B cell (primary cell): Measurements from ENCODE around the gene CCNDBP1. TPM values are rescaled to one million over a fixed set of nuclear protein-coding genes. Genes with fewer than 3 reads are reported as not detected.

Source experiments
- ATAC-seq: fragments of 200-7000 bp; cut with Tn5 transposase; one replicate; pipeline ENCODE4 v1.10.0; 2021; ENCODE audit warnings: low read depth, mild to moderate bottlenecking, moderate number of reproducible peaks, moderate library complexity
- CTCF ChIA-PET: fragments of 350-600 bp; sonication (Branson Sonifier 250); formaldehyde crosslinking; loops from one replicate; lab custom pipeline; 2021; ENCODE audit warnings: antibody characterized with exemption, inconsistent platforms; lab: Charles Lee
- POLR2A ChIA-PET: fragments of 350-600 bp; sonication (Branson Sonifier 250); formaldehyde crosslinking; loops from one replicate; lab custom pipeline; 2021; ENCODE audit warnings: antibody characterized with exemption; lab: Charles Lee
- DNase-seq: peaks from one replicate; pipeline ENCODE4 v3.0.0; 2013
- H2AFZ ChIP-seq: 2 replicates; pipeline ENCODE4 v1.6.1; 2012; ENCODE audit warnings: mild to moderate bottlenecking, low read depth, low read length; ENCODE audit not compliant: insufficient read depth, poor library complexity, severe bottlenecking
- H3K27ac ChIP-seq, 2 donors: 1 replicate in 1 of 2; 2 replicates in 1 of 2; pipeline ENCODE4 v1.5.1; 2012 to 2013; ENCODE audit warnings: low read length in 2 of 2, mild to moderate bottlenecking in 2 of 2, moderate library complexity in 1 of 2
- H3K27me3 ChIP-seq, 4 experiments: fragments of 200-600 bp in 1 of 4; sonication (generic) in 1 of 4; replicated peaks in 1 of 4; 1 replicate in 2 of 4; 2 replicates in 2 of 4; pipeline versions ENCODE4 v1.6.1 to v1.7.0; 2013 to 2016; ENCODE audit warnings: low read length in 3 of 4, mild to moderate bottlenecking in 2 of 4, mixed read lengths in 1 of 4, moderate library complexity in 1 of 4; ENCODE audit not compliant: insufficient read depth in 4 of 4, control insufficient read depth in 3 of 4; ENCODE audit errors: control extremely low read depth in 1 of 4
- H3K36me3 ChIP-seq, 2 experiments: replicated peaks in 1 of 2; 1 replicate in 1 of 2; 2 replicates in 1 of 2; pipeline versions ENCODE4 v1.6.1 to v1.7.1; 2013; ENCODE audit warnings: low read length in 1 of 2; ENCODE audit not compliant: insufficient read depth in 2 of 2, control insufficient read depth in 1 of 2; ENCODE audit errors: control extremely low read depth in 1 of 2, extremely low read depth in 1 of 2
- H3K4me1 ChIP-seq, 2 donors: fragments of 200-600 bp in 1 of 2; sonication (generic) in 1 of 2; 1 replicate in 1 of 2; 2 replicates in 1 of 2; pipeline versions ENCODE4 v1.5.1 to v1.6.1; 2013 to 2017; ENCODE audit warnings: low read length in 2 of 2; ENCODE audit not compliant: control insufficient read depth in 2 of 2, insufficient read depth in 2 of 2
- H3K4me2 ChIP-seq: replicated peaks from 2 replicates; pipeline ENCODE3; 2012; ENCODE audit warnings: mild to moderate bottlenecking, low read depth, low read length; ENCODE audit not compliant: poor library complexity, severe bottlenecking
- H3K4me3 ChIP-seq, 5 experiments: fragments of 200-600 bp in 1 of 5; sonication (generic) in 1 of 5; 1 replicate in 3 of 5; 2 replicates in 2 of 5; pipeline versions ENCODE4 v1.5.1 to v1.7.0; 2011 to 2016; ENCODE audit warnings: low read length in 4 of 5, mild to moderate bottlenecking in 4 of 5, low read depth in 2 of 5, control low read depth in 1 of 5, moderate library complexity in 1 of 5; ENCODE audit not compliant: insufficient read depth in 1 of 5; ENCODE audit errors: control extremely low read depth in 1 of 5, extremely low read depth in 1 of 5
- H3K79me2 ChIP-seq: fragments of 200-600 bp; sonication (generic); one replicate; pipeline ENCODE4 v1.6.0; 2016; ENCODE audit warnings: low read length; ENCODE audit not compliant: control insufficient read depth, insufficient read depth
- H3K9ac ChIP-seq: fragments of 200-600 bp; sonication (generic); 2 replicates; pipeline ENCODE4 v1.6.1; 2017; ENCODE audit warnings: mild to moderate bottlenecking, low read length, moderate library complexity
- H3K9me3 ChIP-seq, 3 donors: one replicate each; pipeline versions ENCODE4 v1.6.1 to v1.7.1; 2013; ENCODE audit warnings: low read length in 2 of 3; ENCODE audit not compliant: control insufficient read depth in 2 of 3, insufficient read depth in 1 of 3; ENCODE audit errors: control extremely low read depth in 1 of 3
- H4K20me1 ChIP-seq: 2 replicates; pipeline ENCODE4 v1.6.0; 2012; ENCODE audit warnings: mild to moderate bottlenecking, low read length; ENCODE audit not compliant: insufficient read depth, control insufficient read depth, poor library complexity, severe bottlenecking
- H3K27ac Mint-ChIP-seq: one replicate; pipeline ENCODE4 v1.8.0; 2021; ENCODE audit warnings: mixed read lengths
- H3K27me3 Mint-ChIP-seq: one replicate; pipeline ENCODE4 v1.8.0; 2021; ENCODE audit warnings: mixed read lengths
- H3K4me1 Mint-ChIP-seq: one replicate; pipeline ENCODE4 v1.8.0; 2021; ENCODE audit warnings: mixed read lengths
- H3K4me3 Mint-ChIP-seq: one replicate; pipeline ENCODE4 v1.8.0; 2021; ENCODE audit warnings: mixed read lengths
- H3K9me3 Mint-ChIP-seq: one replicate; pipeline ENCODE4 v1.8.0; 2022; ENCODE audit warnings: mixed read lengths; ENCODE audit not compliant: insufficient read depth
- EZH2 ChIP-seq: IDR thresholded peaks from 2 replicates; pipeline ENCODE4 v1.6.1; 2012; ENCODE audit warnings: borderline replicate concordance, low read depth, mild to moderate bottlenecking, moderate library complexity, low read length; ENCODE audit not compliant: insufficient read depth, poor library complexity, severe bottlenecking
- WGBS: methylation state at CpG from one replicate; pipeline ENCODE4 v1.1.5; 2013; ENCODE audit warnings: missing lambda C conversion rate; ENCODE audit not compliant: insufficient coverage; 5-methylcytosine and 5-hydroxymethylcytosine counted together
- intact Hi-C: fragments of 100-400 bp; cut with micrococcal nuclease; formaldehyde crosslinking; loops from one replicate; pipeline ENCODE4 v1.10.0; 2022
- polyA plus RNA-seq: library from polyadenylated mRNA; depleted of rRNA; stranded (reverse); fragments of >200 nt; gene quantifications from 2 replicates; pipeline ENCODE4 v1.2.3, GENCODE V29; 2012
- total RNA-seq, 2 donors: library from RNA; stranded (reverse); fragments of 120-200 nt in 1 of 2; gene quantifications; 1 replicate in 1 of 2; 2 replicates in 1 of 2; pipeline versions ENCODE4 v1.2.3 to v1.2.4, GENCODE V29; 2013 to 2022
- TF ChIP-seq, protein P1 (sequence below): fragments of 200-600 bp; IDR thresholded peaks from one replicate; pipeline ENCODE4 v1.8.0; 2022; ENCODE audit warnings: antibody characterized with exemption, mild to moderate bottlenecking

CCNDBP1 gene
- total and polyA plus RNA-seq, 2 donors (not counting 1 experiment from before 2014, with no cell fraction given), result 111 to 113 TPM

DNA sequence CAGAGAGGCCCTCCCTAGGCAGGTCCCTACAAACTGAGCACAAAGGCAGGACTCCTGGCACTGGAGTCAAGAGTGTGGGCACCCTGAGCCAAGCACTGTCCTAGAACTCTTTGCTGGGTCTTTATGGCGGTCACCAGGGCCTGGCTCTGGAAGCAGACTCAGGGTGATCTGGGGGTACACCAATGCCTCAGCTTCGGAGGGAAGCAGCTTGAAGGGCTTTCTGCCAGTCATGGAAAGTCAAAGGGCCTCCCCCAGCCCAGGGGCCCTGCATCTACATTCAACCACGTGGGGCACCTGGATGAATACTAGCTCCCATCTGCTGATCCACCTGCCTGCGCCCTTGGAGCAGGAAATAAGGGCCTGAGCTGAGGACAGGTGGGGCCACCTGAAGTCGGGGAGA is 28.3 kb downstream of the CCNDBP1 start:
- H3K27me3 ChIP-seq, result peaks cover 0 to 11% (median 0%) of the 10 kb centered on the region in 4 experiments
- 81% methylated on average over 5 of the region's 5 CpGs for WGBS
- H3K27me3 Mint-ChIP-seq, result peaks cover 13% of the 10 kb centered on the region
- H3K4me1 Mint-ChIP-seq, result no peaks in the 10 kb centered on the region
- ATAC-seq (no peak), DNase-seq (no peak)
- no peak overlapping the region for H3K27ac Mint-ChIP-seq
- H3K9me3 Mint-ChIP-seq, result peaks cover 2% of the 10 kb centered on the region
- CTCF ChIA-PET, result interaction anchor here (0.9 to 3.8 kb wide), 4 partner anchors 9 to 73 kb away, joined by 3 to 24 read pairs (median 6); no protein-coding TSS in a partner anchor
- no peaks in the 10 kb centered on the region for H3K9me3 ChIP-seq
- H3K79me2 ChIP-seq, result no peaks in the 10 kb centered on the region
- no peak overlapping the region for H2AFZ ChIP-seq
- POLR2A ChIA-PET, result no interaction called here
- H3K4me3 Mint-ChIP-seq, result no peak overlapping the region
- no peak overlapping the region for H3K9ac ChIP-seq
- TF ChIP-seq, protein P1, sequence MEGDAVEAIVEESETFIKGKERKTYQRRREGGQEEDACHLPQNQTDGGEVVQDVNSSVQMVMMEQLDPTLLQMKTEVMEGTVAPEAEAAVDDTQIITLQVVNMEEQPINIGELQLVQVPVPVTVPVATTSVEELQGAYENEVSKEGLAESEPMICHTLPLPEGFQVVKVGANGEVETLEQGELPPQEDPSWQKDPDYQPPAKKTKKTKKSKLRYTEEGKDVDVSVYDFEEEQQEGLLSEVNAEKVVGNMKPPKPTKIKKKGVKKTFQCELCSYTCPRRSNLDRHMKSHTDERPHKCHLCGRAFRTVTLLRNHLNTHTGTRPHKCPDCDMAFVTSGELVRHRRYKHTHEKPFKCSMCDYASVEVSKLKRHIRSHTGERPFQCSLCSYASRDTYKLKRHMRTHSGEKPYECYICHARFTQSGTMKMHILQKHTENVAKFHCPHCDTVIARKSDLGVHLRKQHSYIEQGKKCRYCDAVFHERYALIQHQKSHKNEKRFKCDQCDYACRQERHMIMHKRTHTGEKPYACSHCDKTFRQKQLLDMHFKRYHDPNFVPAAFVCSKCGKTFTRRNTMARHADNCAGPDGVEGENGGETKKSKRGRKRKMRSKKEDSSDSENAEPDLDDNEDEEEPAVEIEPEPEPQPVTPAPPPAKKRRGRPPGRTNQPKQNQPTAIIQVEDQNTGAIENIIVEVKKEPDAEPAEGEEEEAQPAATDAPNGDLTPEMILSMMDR, result no peak
- TF ChIP-seq EZH2, result no peak
- intact Hi-C loops, result no loop called here
- H3K4me2 ChIP-seq, result no peak overlapping the region
- no peak overlapping the region for H3K27ac ChIP-seq
- no peaks in the 10 kb centered on the region for H3K36me3 ChIP-seq
- H3K4me1 ChIP-seq, result no peaks in the 10 kb centered on the region
- H3K4me3 ChIP-seq, result no peak overlapping the region
- no peaks in the 10 kb centered on the region for H4K20me1 ChIP-seq

DNA sequence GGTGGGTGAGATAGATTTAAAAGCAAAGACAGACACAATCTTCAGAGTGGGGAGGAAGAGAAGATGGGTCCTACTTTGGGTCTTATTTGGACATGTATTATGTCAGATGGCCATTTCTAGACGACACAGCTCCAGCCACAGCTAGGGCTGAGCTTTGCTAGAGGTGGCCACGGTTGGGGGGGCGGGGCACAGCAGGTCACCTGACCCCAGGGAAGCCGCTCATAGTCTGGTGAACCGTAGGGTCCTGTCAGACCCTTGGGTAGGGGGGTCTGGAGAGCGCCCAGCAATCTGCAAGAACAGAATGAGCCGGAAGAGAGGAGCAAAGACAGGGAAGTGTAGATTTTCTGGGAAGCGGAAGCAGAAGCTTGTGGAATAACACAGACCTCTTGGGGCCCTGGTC is 29.0 kb downstream of the CCNDBP1 start:
- no peaks in the 10 kb centered on the region for H3K36me3 ChIP-seq
- intact Hi-C loops, result no loop called here
- H2AFZ ChIP-seq, result no peak overlapping the region
- no peak overlapping the region for H3K4me3 Mint-ChIP-seq
- no peaks in the 10 kb centered on the region for H4K20me1 ChIP-seq
- H3K4me2 ChIP-seq, result no peak overlapping the region
- ATAC-seq (no peak), DNase-seq (no peak)
- no peaks in the 10 kb centered on the region for H3K4me1 ChIP-seq
- no peaks in the 10 kb centered on the region for H3K9me3 ChIP-seq
- no peak overlapping the region for H3K9ac ChIP-seq
- H3K9me3 Mint-ChIP-seq, result peaks cover 2% of the 10 kb centered on the region
- H3K27me3 Mint-ChIP-seq, result peaks cover 12% of the 10 kb centered on the region
- H3K27me3 ChIP-seq, result peaks cover 0 to 10% (median 0%) of the 10 kb centered on the region in 4 experiments
- TF ChIP-seq, protein P1, result no peak
- no peak for TF ChIP-seq EZH2
- ChIA-PET CTCF (interaction anchor here (0.7 to 19.7 kb wide), 4 partner anchors 10 to 70 kb away, joined by 3 to 549 read pairs (median 16); no protein-coding TSS in a partner anchor), POLR2A (no interaction called here)
- 83% methylated on average over 8 of the region's 8 CpGs for WGBS
- H3K27ac Mint-ChIP-seq, result no peak overlapping the region
- H3K79me2 ChIP-seq, result no peaks in the 10 kb centered on the region
- no peak overlapping the region for H3K27ac ChIP-seq
- H3K4me1 Mint-ChIP-seq, result no peaks in the 10 kb centered on the region
- H3K4me3 ChIP-seq, result no peak overlapping the region
